Epithelial cell of esophagus (primary cell): ENCODE data around the gene CFAP210.
A peak's percentile ranks its signal among the peaks of the same experiment; 100 is the strongest.

Experiments
- DNase-seq: peaks from one replicate; pipeline ENCODE4 v3.0.0; 2010; ENCODE audit warnings: low read depth
- H3K4me3 ChIP-seq: 2 replicates; pipeline ENCODE4 v1.5.1; 2011; ENCODE audit warnings: mild to moderate bottlenecking, low read length, control low read depth
- TF ChIP-seq, protein P1 (sequence below): IDR thresholded peaks from 2 replicates; pipeline ENCODE4 v1.5.1; 2011; ENCODE audit warnings: low read depth, mild to moderate bottlenecking, low read length, control low read depth, inconsistent platforms; ENCODE audit not compliant: insufficient read depth; ENCODE audit errors: missing control alignments

CFAP210 gene

DNA sequence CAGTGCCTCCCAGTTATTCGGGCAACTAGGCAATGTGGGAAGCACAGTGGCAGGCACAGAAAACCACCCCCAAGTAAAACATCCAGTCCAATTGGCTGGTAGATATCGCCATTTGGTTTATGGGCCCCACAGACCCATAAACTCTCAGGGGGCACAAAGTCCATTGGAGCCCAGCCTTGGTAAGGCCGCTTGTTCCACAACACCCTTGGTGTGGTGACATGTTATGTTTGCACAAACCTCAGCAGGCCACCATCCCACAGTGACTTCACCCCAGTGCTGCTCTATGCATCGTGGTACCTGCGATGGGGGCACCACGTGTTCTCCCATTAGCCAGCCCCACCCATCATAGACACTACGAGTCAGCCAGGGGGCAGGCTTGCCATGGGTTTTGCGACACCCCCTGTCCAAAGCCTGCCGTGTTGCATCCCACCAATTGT is 18.6 kb upstream of the CFAP210 start:
- TF ChIP-seq, protein P1, sequence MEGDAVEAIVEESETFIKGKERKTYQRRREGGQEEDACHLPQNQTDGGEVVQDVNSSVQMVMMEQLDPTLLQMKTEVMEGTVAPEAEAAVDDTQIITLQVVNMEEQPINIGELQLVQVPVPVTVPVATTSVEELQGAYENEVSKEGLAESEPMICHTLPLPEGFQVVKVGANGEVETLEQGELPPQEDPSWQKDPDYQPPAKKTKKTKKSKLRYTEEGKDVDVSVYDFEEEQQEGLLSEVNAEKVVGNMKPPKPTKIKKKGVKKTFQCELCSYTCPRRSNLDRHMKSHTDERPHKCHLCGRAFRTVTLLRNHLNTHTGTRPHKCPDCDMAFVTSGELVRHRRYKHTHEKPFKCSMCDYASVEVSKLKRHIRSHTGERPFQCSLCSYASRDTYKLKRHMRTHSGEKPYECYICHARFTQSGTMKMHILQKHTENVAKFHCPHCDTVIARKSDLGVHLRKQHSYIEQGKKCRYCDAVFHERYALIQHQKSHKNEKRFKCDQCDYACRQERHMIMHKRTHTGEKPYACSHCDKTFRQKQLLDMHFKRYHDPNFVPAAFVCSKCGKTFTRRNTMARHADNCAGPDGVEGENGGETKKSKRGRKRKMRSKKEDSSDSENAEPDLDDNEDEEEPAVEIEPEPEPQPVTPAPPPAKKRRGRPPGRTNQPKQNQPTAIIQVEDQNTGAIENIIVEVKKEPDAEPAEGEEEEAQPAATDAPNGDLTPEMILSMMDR, result no peak
- no peak overlapping the region for H3K4me3 ChIP-seq
- DNase-seq, result no peak

DNA sequence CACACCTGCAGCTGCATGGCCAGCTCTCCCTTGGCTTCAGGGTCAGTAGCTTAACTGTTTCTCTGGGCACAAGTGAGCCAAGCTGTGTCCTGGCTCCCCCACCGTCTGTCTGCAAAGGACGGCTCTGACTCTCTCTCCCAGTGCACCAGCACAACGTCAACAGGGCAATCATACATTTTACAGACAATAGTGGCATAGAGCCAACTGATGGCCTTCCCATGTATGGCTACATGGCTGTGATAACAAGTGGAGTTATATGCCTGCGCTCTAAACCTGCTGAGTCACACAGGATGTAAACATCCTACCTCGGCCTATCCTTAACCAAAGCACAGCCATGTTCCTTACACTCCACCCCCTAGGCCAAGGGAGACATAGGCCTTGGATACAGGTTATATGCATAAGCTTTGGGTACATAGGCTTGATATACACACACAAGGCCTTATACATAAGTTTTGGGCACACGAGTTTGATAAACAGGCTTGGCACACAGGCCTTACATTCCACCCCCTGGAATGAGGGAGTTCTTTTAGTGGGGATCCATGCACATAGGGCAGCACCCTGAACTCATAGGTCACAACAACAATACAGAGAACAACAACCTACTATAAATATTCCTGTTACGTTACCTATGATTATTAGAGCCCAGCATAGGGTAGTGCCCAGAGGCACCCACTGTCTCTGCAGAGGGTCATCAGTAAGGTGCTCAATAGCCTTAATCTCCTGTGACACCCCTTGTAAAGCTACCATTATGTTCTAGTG is 17.7 kb upstream of the CFAP210 start:
- peak; percentile 19 for DNase-seq
- no peak overlapping the region for H3K4me3 ChIP-seq
- TF ChIP-seq, protein P1, result no peak

DNA sequence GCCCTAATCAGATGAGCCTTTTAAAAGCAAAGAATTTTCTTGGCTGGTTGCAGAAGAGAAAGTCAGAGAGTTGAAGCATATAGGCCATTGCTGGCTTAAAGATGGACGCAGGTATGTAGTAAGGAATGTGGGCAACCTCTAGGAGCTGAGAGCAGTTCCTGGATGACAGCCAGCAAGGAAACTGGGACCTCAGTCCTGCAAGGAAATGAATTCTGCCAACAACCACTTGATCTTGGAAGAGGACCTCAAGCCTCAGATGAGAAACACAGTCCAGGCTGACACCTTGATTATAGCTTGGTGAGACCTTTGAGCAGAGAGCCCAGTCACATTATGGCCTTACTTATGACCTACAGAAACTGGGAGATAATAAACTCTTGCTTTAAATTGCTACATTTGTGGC is 15.8 kb upstream of the CFAP210 start:
- TF ChIP-seq, protein P1, result no peak

DNA sequence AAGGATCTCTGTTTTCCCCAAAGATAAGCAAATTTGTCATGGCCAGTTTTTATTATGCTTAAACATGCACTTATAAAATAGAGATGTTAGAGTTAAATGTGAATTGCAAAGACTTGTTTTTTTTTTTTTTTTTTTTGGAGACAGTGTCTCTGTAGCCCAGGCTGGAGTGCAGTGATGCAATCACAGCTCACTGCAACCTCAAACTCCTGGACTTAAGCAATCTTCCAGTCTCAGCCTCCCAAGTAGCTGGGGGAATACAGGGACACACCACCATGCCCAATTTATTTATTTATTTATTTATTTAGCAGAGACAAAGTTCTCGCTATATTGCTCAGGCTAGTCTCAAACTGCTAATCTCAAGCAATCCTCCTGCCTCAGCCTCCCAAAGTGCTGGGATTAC is 15.1 kb upstream of the CFAP210 start:
- no peak overlapping the region for H3K4me3 ChIP-seq
- TF ChIP-seq, protein P1, result no peak
- DNase-seq, result no peak

More for the DNA sequence above, 15.8 kb upstream of the CFAP210 start:
- no peak for DNase-seq
- no peak overlapping the region for H3K4me3 ChIP-seq

DNA sequence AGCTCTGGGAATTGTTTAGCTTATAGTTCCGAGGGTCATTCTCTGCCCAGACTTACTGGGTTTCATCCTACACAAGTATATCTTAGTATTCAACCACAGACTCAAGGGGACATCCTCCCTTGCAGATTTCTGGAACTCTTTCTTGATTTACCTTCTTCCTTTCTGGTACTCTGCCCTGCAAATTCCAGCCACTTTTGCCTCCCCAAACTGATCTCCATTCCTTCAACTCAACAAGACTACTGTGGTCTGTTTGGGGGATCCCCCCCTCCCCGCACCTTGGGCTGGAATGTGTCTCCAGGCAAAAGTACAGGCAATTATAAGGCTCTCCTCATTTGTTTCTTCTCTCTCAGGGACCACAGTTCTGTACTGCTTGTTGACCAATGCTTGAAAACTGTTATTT is 13.4 kb upstream of the CFAP210 start:
- no peak overlapping the region for H3K4me3 ChIP-seq
- DNase-seq, result no peak
- TF ChIP-seq, protein P1, result no peak

DNA sequence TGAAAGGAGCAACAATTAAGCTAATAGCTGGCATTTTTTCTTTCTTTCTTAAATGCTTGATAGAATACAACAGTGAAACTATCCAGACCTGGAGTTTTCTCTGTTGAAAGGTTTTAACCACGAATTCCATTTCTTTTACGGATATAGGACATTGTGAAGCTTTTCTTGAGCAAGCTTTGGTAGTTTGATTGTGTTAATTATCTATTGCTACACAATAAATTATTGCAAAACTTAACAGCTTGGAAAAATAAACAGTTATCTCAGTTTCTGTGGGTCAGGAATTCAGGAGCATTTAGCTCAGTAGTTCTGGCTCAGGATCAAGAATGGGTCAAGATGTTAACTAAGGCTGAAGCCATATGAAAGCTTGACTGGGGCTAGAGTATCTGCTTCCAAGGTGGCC is 11.7 kb upstream of the CFAP210 start:
- DNase-seq, result no peak
- TF ChIP-seq, protein P1, result no peak
- H3K4me3 ChIP-seq, result no peak overlapping the region

DNA sequence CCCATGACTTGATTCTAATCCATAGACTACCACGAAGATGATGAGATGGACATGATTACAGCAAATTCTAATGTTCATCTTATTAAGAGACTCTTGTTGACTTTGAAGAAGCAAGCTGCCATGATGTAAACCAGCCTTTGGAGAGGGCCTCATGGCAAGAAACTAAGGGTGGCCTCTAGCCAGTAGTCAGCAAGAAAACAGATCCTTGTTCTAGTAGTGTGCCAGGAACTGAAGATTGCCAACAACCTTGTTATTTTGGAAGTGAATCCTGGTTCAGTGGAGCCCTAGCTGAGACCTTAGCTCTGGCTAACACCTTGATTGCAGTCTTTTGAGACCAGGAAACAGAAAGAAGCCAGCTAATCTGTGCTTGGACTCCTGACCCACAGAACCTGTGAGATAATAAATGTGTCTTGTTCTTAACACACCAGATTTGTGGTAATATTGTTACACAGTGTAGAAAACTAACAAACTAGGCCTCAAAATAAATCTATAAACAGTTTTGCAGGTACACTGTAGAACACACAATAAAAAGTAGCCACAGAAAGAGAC is 10.0 kb upstream of the CFAP210 start:
- no peak for DNase-seq

More for the DNA sequence above, 10.0 kb upstream of the CFAP210 start:
- H3K4me3 ChIP-seq, result no peak overlapping the region
- TF ChIP-seq, protein P1, result no peak
